Endothelial cell of umbilical vein (primary cell): ENCODE measurements around the gene CBLC. TPM values are rescaled to one million over a fixed set of nuclear protein-coding genes. Genes with fewer than 3 reads are reported as not detected.

Experiments
- BruUV-seq: library from RNA; stranded (reverse); fragments of 400-500 nt; replicated peaks from 2 replicates; lab custom pipeline; 2021; lab: Mats Ljungman, UMichigan
- CTCF ChIA-PET: fragments of 300-600, 350-600 bp; sonication (Branson Sonifier 250); formaldehyde crosslinking; loops from one replicate; lab custom pipeline; 2021; ENCODE audit warnings: antibody characterized with exemption, inconsistent platforms; lab: Charles Lee
- POLR2A ChIA-PET: fragments of 300-600, 350-600 bp; sonication (Branson Sonifier 250); formaldehyde crosslinking; loops from one replicate; lab custom pipeline; 2021; ENCODE audit warnings: antibody characterized with exemption, inconsistent platforms; lab: Charles Lee
- DNase-seq: peaks from one replicate; pipeline ENCODE4 v3.0.0-alpha.2; 2011; ENCODE audit warnings: low read depth, low spot score
- FAIRE-seq: peaks from 2 replicates; lab custom pipeline; 2011; peaks lifted over from hg19 to GRCh38; lab: Jason Lieb, UNC
- H2AFZ ChIP-seq: 2 replicates; pipeline ENCODE4 v1.6.0; 2012; ENCODE audit warnings: low read depth, low read length, control low read depth, inconsistent platforms
- H3K27ac ChIP-seq: 2 replicates; pipeline ENCODE4 v1.5.1; 2011; ENCODE audit warnings: low read depth, mild to moderate bottlenecking, control low read depth, low read length, moderate library complexity; ENCODE audit not compliant: insufficient read depth
- H3K27me3 ChIP-seq, 2 experiments: 2 replicates each; pipeline versions ENCODE4 v1.6.0 to v1.6.1; 2011; ENCODE audit warnings: low read length in 2 of 2, mixed read lengths in 1 of 2; ENCODE audit not compliant: control insufficient read depth in 2 of 2, insufficient read depth in 2 of 2
- H3K36me3 ChIP-seq, 2 experiments: 2 replicates in 1 of 2; 3 replicates in 1 of 2; pipeline ENCODE4 v1.5.1; 2011; ENCODE audit warnings: low read length in 2 of 2, mild to moderate bottlenecking in 1 of 2, moderate library complexity in 1 of 2; ENCODE audit not compliant: control insufficient read depth in 2 of 2, insufficient read depth in 2 of 2; ENCODE audit errors: extremely low read depth in 1 of 2
- H3K4me1 ChIP-seq: 3 replicates; pipeline ENCODE4 v1.5.1; 2011; ENCODE audit warnings: mild to moderate bottlenecking, low read length; ENCODE audit not compliant: control insufficient read depth, insufficient read depth; ENCODE audit errors: extremely low read depth
- H3K4me2 ChIP-seq: 2 replicates; pipeline ENCODE4 v1.6.1; 2011; ENCODE audit warnings: low read length, control low read depth, mixed read lengths; ENCODE audit not compliant: insufficient read depth
- H3K4me3 ChIP-seq, 3 experiments: fragments of 200-600 bp in 1 of 3; sonication (generic), shearing (Covaris generic) in 1 of 3; replicated peaks in 1 of 3; 2 replicates each; pipeline ENCODE4 v1.5.1; 2011 to 2016; ENCODE audit warnings: control low read depth in 3 of 3, low read length in 3 of 3, mild to moderate bottlenecking in 2 of 3, inconsistent platforms in 1 of 3, low read depth in 1 of 3, moderate library complexity in 1 of 3; ENCODE audit not compliant: insufficient read depth in 1 of 3
- H3K79me2 ChIP-seq: 2 replicates; pipeline ENCODE4 v1.6.0; 2012; ENCODE audit warnings: low read length, inconsistent platforms; ENCODE audit not compliant: control insufficient read depth, insufficient read depth
- H3K9ac ChIP-seq: replicated peaks from 2 replicates; pipeline ENCODE3; 2011; ENCODE audit warnings: low read length, control low read depth; ENCODE audit not compliant: insufficient read depth; ENCODE audit errors: extremely low read depth
- H3K9me1 ChIP-seq: replicated peaks from 3 replicates; pipeline ENCODE4 v1.6.0; 2011; ENCODE audit warnings: mild to moderate bottlenecking, low read length; ENCODE audit not compliant: control insufficient read depth, insufficient read depth; ENCODE audit errors: extremely low read depth
- H3K9me3 ChIP-seq: replicated peaks from 2 replicates; pipeline ENCODE4 v1.5.1; 2012; ENCODE audit warnings: low read length, inconsistent platforms; ENCODE audit not compliant: control insufficient read depth, insufficient read depth
- H4K20me1 ChIP-seq: replicated peaks from 2 replicates; pipeline ENCODE3; 2011; ENCODE audit warnings: mild to moderate bottlenecking, low read length; ENCODE audit not compliant: control insufficient read depth, insufficient read depth; ENCODE audit errors: extremely low read depth
- FOS ChIP-seq: IDR thresholded peaks from 2 replicates; pipeline ENCODE4 v1.6.1; 2011; ENCODE audit warnings: mild to moderate bottlenecking, low read length, moderate library complexity, borderline replicate concordance; ENCODE audit not compliant: insufficient read depth
- GATA2 ChIP-seq: IDR thresholded peaks from 2 replicates; pipeline ENCODE4 v1.7.0; 2011; ENCODE audit warnings: low read depth, mild to moderate bottlenecking, moderate library complexity, mixed read lengths, low read length; ENCODE audit not compliant: insufficient read length, insufficient read depth
- JUN ChIP-seq: IDR thresholded peaks from 2 replicates; pipeline ENCODE4 v1.6.1; 2011; ENCODE audit warnings: borderline replicate concordance, low read depth; ENCODE audit not compliant: insufficient read length, insufficient read depth
- MAX ChIP-seq: IDR thresholded peaks from 2 replicates; pipeline ENCODE4 v1.6.1; 2011; ENCODE audit not compliant: insufficient read depth, insufficient read length
- POLR2A ChIP-seq: IDR thresholded peaks from 2 replicates; pipeline ENCODE4 v1.6.1; 2012; ENCODE audit warnings: low read depth, mild to moderate bottlenecking, control low read depth, low read length
- POLR2AphosphoS5 ChIP-seq: IDR thresholded peaks from 2 replicates; pipeline ENCODE4 v1.6.1; 2012; ENCODE audit warnings: low read depth, mild to moderate bottlenecking, control low read depth, low read length, moderate library complexity; ENCODE audit not compliant: insufficient read depth
- dilution Hi-C: fragments of 300-500 bp; cut with MboI; formaldehyde crosslinking; loops from one replicate; pipeline ENCODE4 v1.15.0; 2019; ENCODE audit warnings: low sequenced_read_pairs; ENCODE audit not compliant: extremely low pct_ligation_motif_present
- intact Hi-C: fragments of 100-400 bp; cut with micrococcal nuclease; formaldehyde crosslinking; loops from one replicate; pipeline ENCODE4 v1.10.0; 2022
- polyA plus RNA-seq, 4 experiments: library from polyadenylated mRNA; depleted of rRNA in 3 of 4; stranded (reverse) in 3 of 4; unstranded in 1 of 4; fragments of >200 nt; gene quantifications; 2 replicates each; pipeline versions ENCODE4 v1.2.1 to v1.2.3, GENCODE V29; 2011 to 2012; ENCODE audit warnings: missing spikeins in 1 of 4
- total RNA-seq: library from RNA; stranded (reverse); gene quantifications from 2 replicates; pipeline ENCODE4 v1.2.3, GENCODE V29; 2021

Gene CBLC
- total and polyA plus RNA-seq, 2 donors (not counting 3 experiments of a cell fraction or from before 2014, with no cell fraction given), result 0.04 TPM; not detected in 1

DNA sequence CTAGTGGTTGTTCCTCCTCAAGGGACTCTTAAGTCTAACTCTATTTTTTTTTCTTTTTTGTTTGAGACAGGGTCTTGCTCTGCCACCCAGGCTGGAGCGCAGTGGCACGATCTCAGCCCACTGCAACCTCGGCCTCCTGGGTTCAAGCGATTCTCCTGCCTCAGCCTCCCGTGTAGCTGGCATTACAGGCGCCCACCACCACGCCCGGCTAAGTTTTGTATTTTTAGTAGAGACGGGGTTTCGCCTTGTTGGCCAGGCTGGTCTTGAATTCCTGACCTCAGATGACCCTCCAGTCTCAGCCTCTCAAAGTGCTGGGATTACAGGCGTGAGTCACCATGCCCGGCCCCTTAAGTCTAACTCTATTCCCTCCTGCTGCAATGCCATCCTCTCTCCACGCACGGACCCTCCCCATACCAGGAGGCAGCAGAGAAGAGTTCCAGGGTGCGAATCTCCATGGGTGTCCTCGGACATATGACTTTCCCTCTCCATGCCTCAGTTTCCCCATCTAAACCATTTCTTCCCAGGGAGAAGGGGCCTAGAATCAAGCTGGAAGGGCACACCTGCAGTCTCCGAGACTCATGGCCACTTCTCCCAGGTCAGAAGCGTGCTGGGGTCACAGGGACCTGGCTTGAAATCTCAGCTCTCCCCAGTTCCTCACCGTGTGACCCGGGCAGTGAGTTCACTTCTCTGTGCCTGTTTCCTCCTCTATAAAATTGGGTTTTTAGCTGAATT lies 35.2 kb upstream of the CBLC start:
- POLR2A ChIA-PET, result interaction anchor here (0.5 to 1.1 kb wide), 3 partner anchors 12 to 24 kb away, joined by 3 to 4 read pairs (median 3); no protein-coding TSS in a partner anchor
- Histone ChIP-seq H3K79me2 (no peaks in the 10 kb centered on the region), H3K36me3 (no peaks in the 10 kb centered on the region), H3K27me3 (no peaks in the 10 kb centered on the region), H3K4me3 (no peak overlapping the region), H3K27ac (peak overlapping the region; percentile 96), H2AFZ (no peak overlapping the region), H3K9ac (peak overlapping the region; percentile 41), H4K20me1 (no peaks in the 10 kb centered on the region), H3K9me3 (no peaks in the 10 kb centered on the region), H3K4me2 (peak overlapping the region; percentile 47), H3K4me1 (peaks cover 29% of the 10 kb centered on the region), H3K9me1 (no peaks in the 10 kb centered on the region)
- FAIRE-seq (no peak), DNase-seq (peak; percentile 34)
- TF ChIP-seq POLR2AphosphoS5 (peak; percentile 10), FOS (peak; percentile 26), JUN (no peak)
- CTCF ChIA-PET, result interaction anchor here (0.7 to 6.5 kb wide), 10 partner anchors 11 to 172 kb away, joined by 3 to 57 read pairs (median 6); no protein-coding TSS in a partner anchor
- TSS peak; percentile 70 for BruUV-seq
- dilution Hi-C loops (no loop called here), intact Hi-C loops (no loop called here)

DNA sequence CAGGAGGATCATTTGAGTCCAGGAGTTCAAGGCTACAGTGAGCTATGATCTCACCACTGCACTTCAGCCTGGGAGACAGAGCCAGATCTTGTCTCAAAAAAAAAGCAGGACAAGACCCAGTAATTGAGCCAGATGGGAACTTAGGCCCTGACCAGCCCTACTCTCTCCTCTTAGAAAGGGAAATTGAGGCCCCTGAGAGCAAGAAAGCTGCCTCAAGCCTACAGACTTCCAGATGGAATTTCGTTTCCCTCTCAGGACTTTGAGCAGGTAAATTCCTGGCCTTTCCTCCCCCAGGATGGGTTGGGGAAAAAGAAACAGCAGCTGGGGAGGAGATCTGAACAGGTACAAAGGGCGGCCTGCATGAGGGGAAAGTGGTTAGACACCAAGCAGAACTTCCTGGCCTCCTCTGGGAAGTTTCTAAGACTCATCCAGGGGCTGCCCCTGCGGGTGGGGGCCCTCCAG lies 32.8 kb upstream of the CBLC start:
- CTCF ChIA-PET, result interaction anchor here (1.5 to 6.5 kb wide), 3 partner anchors 20 to 174 kb away, joined by 5 to 57 read pairs (median 5); no protein-coding TSS in a partner anchor
- DNase-seq, result no peak
- Histone ChIP-seq H3K36me3 (no peaks in the 10 kb centered on the region), H4K20me1 (no peaks in the 10 kb centered on the region), H3K79me2 (peaks cover 11% of the 10 kb centered on the region), H3K4me3 (no peak overlapping the region), H2AFZ (no peak overlapping the region), H3K27ac (no peak overlapping the region), H3K9ac (no peak overlapping the region), H3K4me2 (no peak overlapping the region), H3K9me3 (no peaks in the 10 kb centered on the region), H3K27me3 (no peaks in the 10 kb centered on the region), H3K4me1 (peaks cover 38% of the 10 kb centered on the region), H3K9me1 (no peaks in the 10 kb centered on the region)
- TF ChIP-seq POLR2A (no peak), GATA2 (no peak), MAX (no peak)
- POLR2A ChIA-PET, result interaction anchor here (0.6 kb wide), 1 partner anchor 12 kb away, joined by 3 read pairs; no protein-coding TSS in a partner anchor
- dilution Hi-C loops (no loop called here), intact Hi-C loops (no loop called here)
- BruUV-seq, result no TSS peak
- FAIRE-seq, result peak; percentile 71
